Stimulated activated CD4-positive, alpha-beta T cell treated with anti-CD3 and anti-CD28 coated beads, TNF-alpha, amount 100 ng/mL, for 48 hours (primary cell): Measurements from ENCODE around the gene ANXA11.

ENCODE experiments used
- DNase-seq, 3 donors: peaks; one replicate each; pipeline ENCODE4 v3.0.0-alpha.2; 2020; ENCODE audit warnings: low read depth in 3 of 3

ANXA11 gene

GRCh38 chr10:80187465-80188409 is 17.6 kb downstream of the ANXA11 start:
- peak in 2 of 3 donors; percentile 30 to 47 for DNase-seq

GRCh38 chr10:80187060-80187459 is 18.3 kb downstream of the ANXA11 start:
- no peak for DNase-seq

- DNase-seq, result peak in 2 of 3 donors; percentile 31 to 59
These were observed 18.8 kb downstream of the ANXA11 start for GRCh38 chr10:80186364-80187012.

GRCh38 chr10:80185578-80186299 is 19.6 kb downstream of the ANXA11 start:
- no peak for DNase-seq

GRCh38 chr10:80184291-80184690 is 21.0 kb downstream of the ANXA11 start:
- DNase-seq, result no peak

- no peak for DNase-seq
These were observed 21.9 kb downstream of the ANXA11 start for GRCh38 chr10:80183436-80183835.

- DNase-seq, result no peak
These were observed 22.4 kb downstream of the ANXA11 start for GRCh38 chr10:80182986-80183385.

- no peak for DNase-seq
These were observed 27.3 kb downstream of the ANXA11 start for GRCh38 chr10:80177781-80178636.

GRCh38 chr10:80176526-80176925 is 28.8 kb downstream of the ANXA11 start:
- DNase-seq, result no peak

GRCh38 chr10:80174641-80175395 is 30.5 kb downstream of the ANXA11 start:
- DNase-seq, result no peak

- DNase-seq, result no peak
These were observed 31.9 kb downstream of the ANXA11 start for GRCh38 chr10:80173466-80173865.

- DNase-seq, result no peak
These were observed 32.4 kb downstream of the ANXA11 start for GRCh38 chr10:80172896-80173295.

GRCh38 chr10:80171248-80171660 is 34.1 kb downstream of the ANXA11 start:
- DNase-seq, result no peak

GRCh38 chr10:80170641-80171040 is 34.7 kb downstream of the ANXA11 start:
- DNase-seq, result no peak

GRCh38 chr10:80170026-80170425 is 35.3 kb downstream of the ANXA11 start:
- no peak for DNase-seq

GRCh38 chr10:80168679-80169380 is 36.5 kb downstream of the ANXA11 start:
- DNase-seq, result no peak

GRCh38 chr10:80168162-80168511 is 37.2 kb downstream of the ANXA11 start:
- no peak for DNase-seq

- DNase-seq, result no peak
These were observed 37.7 kb downstream of the ANXA11 start for GRCh38 chr10:80167471-80168161.
